Psoas muscle (tissue), 8 donors: ENCODE measurements around the gene PSRC1. TPM values are rescaled to one million over a fixed set of nuclear protein-coding genes. Genes with fewer than 3 reads are reported as not detected.

Experiments used
- ATAC-seq, 4 donors: fragments of 200-7000 bp; cut with Tn5 transposase; one replicate each; pipeline ENCODE4 v1.9.1; 2020; ENCODE audit warnings: moderate library complexity in 3 of 4, mild to moderate bottlenecking in 2 of 4
- DNase-seq, 2 donors: peaks; one replicate each; pipeline ENCODE4 v3.0.0-alpha.2; 2020
- H3K27ac ChIP-seq: fragments of 200-600 bp; one replicate; pipeline ENCODE4 v1.8.0; 2022
- H3K27me3 ChIP-seq, 3 donors: fragments of 200-600 bp in 1 of 3; one replicate each; pipeline versions ENCODE4 v1.6.1 to v1.8.0; 2013 to 2022; ENCODE audit warnings: low read length in 2 of 3, mild to moderate bottlenecking in 2 of 3, moderate library complexity in 1 of 3; ENCODE audit not compliant: insufficient read depth in 3 of 3
- H3K36me3 ChIP-seq, 2 donors: fragments of 200-600 bp in 1 of 2; one replicate each; pipeline versions ENCODE4 v1.6.1 to v1.8.0; 2013 to 2022; ENCODE audit warnings: low read depth in 1 of 2, mild to moderate bottlenecking in 1 of 2, moderate library complexity in 1 of 2; ENCODE audit not compliant: insufficient read depth in 1 of 2
- H3K4me1 ChIP-seq: fragments of 200-600 bp; one replicate; pipeline ENCODE4 v1.8.0; 2022
- H3K4me3 ChIP-seq: fragments of 200-600 bp; one replicate; pipeline ENCODE4 v1.8.0; 2022; ENCODE audit warnings: mild to moderate bottlenecking
- H3K9me3 ChIP-seq: fragments of 200-600 bp; one replicate; pipeline ENCODE4 v1.8.0; 2022
- CTCF ChIP-seq: fragments of 200-600 bp; IDR thresholded peaks from one replicate; pipeline ENCODE4 v1.8.0; 2022; ENCODE audit warnings: antibody characterized with exemption
- whole genome bisulfite sequencing, 3 donors: extraction: QIAGEN DNeasy Blood & Tissue Kit; methylation state at CpG; one replicate each; pipeline versions ENCODE4 v1.1.6 to v1.1.7; 2013; 5-methylcytosine and 5-hydroxymethylcytosine counted together
- intact Hi-C, 2 donors: fragments of 100-400 bp; cut with DNase I; formaldehyde crosslinking; loops; one replicate each; pipeline versions ENCODE4 v1.11.0 to v1.14.2; 2022
- polyA plus RNA-seq, 3 donors: library from polyadenylated mRNA; stranded (reverse); fragments of 200-250 nt; gene quantifications; one replicate each; pipeline ENCODE4 v1.2.3, GENCODE V29; 2013
- total RNA-seq, 4 donors: library from RNA; stranded (reverse); fragmentation: NEBNext Ultra II Directional in 2 of 4; extraction: Animal tissue kit (Norgen Biotek cat#: 25700) in 2 of 4; gene quantifications; one replicate each; pipeline versions ENCODE4 v1.2.1 to v1.2.4, GENCODE V29; 2021 to 2023
- donor health status: healthy with polysubstance abuse.
- donor health status: DM: no; HTN: no; CAD: no; lungs with moderate emphysema.
- donor health status: Bipolar disorder and iron deficiency.
- donor health status: healthy.
- donor health status: DM: yes; HTN: yes; CAD: no.
- donor health status: DM: no; HTN: no; CAD: no.
- donor health status: DM: no; HTN: no; CAD: no.
- donor health status: DM: yes; HTN: yes; CAD: no.

The PSRC1 gene
- total and polyA plus RNA-seq, 7 donors = 0.14 to 2.0 (median 0.60) TPM

- DNase-seq (no peak), ATAC-seq (no peak)
- TF ChIP-seq CTCF = no peak
- Histone ChIP-seq H3K9me3 (no peaks in the 10 kb centered on the region), H3K36me3 (peaks cover 13 to 100% of the 10 kb centered on the region in 2 donors), H3K27ac (no peak overlapping the region), H3K4me3 (no peak overlapping the region), H3K27me3 (no peaks in the 10 kb centered on the region), H3K4me1 (no peaks in the 10 kb centered on the region)
- intact Hi-C loops = loop anchor here in 1 of 2 donors (5.0 kb wide), 1 partner anchor 33 kb away; no protein-coding TSS in a partner anchor
- WGBS, 3 donors = 86 to 93% (median 87%) methylated on average over 3 of the region's 3 CpGs
Observed at GRCh38 chr1:109319114-109319513, 36.2 kb upstream of the PSRC1 start.

GRCh38 chr1:109316506-109316905 is 33.6 kb upstream of the PSRC1 start:
- WGBS, 3 donors = 89 to 100% (median 97%) methylated on average over 1 of the region's 1 CpG
- Histone ChIP-seq H3K4me1 (no peaks in the 10 kb centered on the region), H3K9me3 (no peaks in the 10 kb centered on the region), H3K36me3 (peaks cover 8 to 100% of the 10 kb centered on the region in 2 donors), H3K4me3 (no peak overlapping the region), H3K27ac (no peak overlapping the region), H3K27me3 (no peaks in the 10 kb centered on the region)
- DNase-seq = no peak
- intact Hi-C loops = loop anchor here in 1 of 2 donors (5.0 kb wide), 1 partner anchor 36 kb away; no protein-coding TSS in a partner anchor
- TF ChIP-seq CTCF = no peak
- ATAC-seq = no peak

GRCh38 chr1:109315288-109315687 is 32.3 kb upstream of the PSRC1 start:
- ATAC-seq (no peak), DNase-seq (no peak)
- no peaks in the 10 kb centered on the region for H3K27me3 ChIP-seq
- H3K4me3 ChIP-seq = no peak overlapping the region
- H3K4me1 ChIP-seq = no peaks in the 10 kb centered on the region
- H3K9me3 ChIP-seq = no peaks in the 10 kb centered on the region
- no peak overlapping the region for H3K27ac ChIP-seq
- intact Hi-C loops = loop anchor here in 1 of 2 donors (2.0 to 5.0 kb wide), 2 partner anchors 16 to 37 kb away; no protein-coding TSS in a partner anchor
- WGBS, 3 donors = 76 to 96% (median 82%) methylated on average over 4 of the region's 4 CpGs
- H3K36me3 ChIP-seq = peaks cover 4 to 100% of the 10 kb centered on the region in 2 donors
- TF ChIP-seq CTCF = no peak

- Histone ChIP-seq H3K27me3 (no peaks in the 10 kb centered on the region), H3K9me3 (no peaks in the 10 kb centered on the region), H3K4me1 (no peaks in the 10 kb centered on the region), H3K4me3 (no peak overlapping the region), H3K27ac (no peak overlapping the region), H3K36me3 (peaks cover 3 to 100% of the 10 kb centered on the region in 2 donors)
- no peak for TF ChIP-seq CTCF
- DNase-seq = no peak
- intact Hi-C loops = loop anchor here in 1 of 2 donors (2.0 to 5.0 kb wide), 2 partner anchors 16 to 38 kb away; no protein-coding TSS in a partner anchor
- ATAC-seq = no peak
- WGBS, 3 donors = 91 to 98% (median 96%) methylated on average over 1 of the region's 1 CpG
Observed at GRCh38 chr1:109314795-109315194, 31.9 kb upstream of the PSRC1 start.
